Muscle layer of duodenum (tissue), 2 donors: ENCODE results near the gene SLC44A5.
"Not testable (repeated sequence)": the region's sequence is repeated elsewhere in the genome, so short reads cannot be mapped to it uniquely, and the experiment has no call there.

Experiments
- H3K27ac ChIP-seq: one replicate; pipeline ENCODE4 v1.7.0; 2013; ENCODE audit warnings: mild to moderate bottlenecking, low read length
- H3K27me3 ChIP-seq: one replicate; pipeline ENCODE4 v1.7.0; 2013; ENCODE audit warnings: low read depth, mild to moderate bottlenecking, control low read depth, low read length
- H3K36me3 ChIP-seq, 2 donors: one replicate each; pipeline ENCODE4 v1.7.0; 2013; ENCODE audit warnings: low read length in 2 of 2, control low read depth in 1 of 2, mild to moderate bottlenecking in 1 of 2; ENCODE audit not compliant: insufficient read depth in 2 of 2, control insufficient read depth in 1 of 2
- H3K4me1 ChIP-seq, 2 donors: one replicate each; pipeline ENCODE4 v1.7.0; 2013; ENCODE audit warnings: low read length in 2 of 2, mild to moderate bottlenecking in 2 of 2, control low read depth in 1 of 2, moderate library complexity in 1 of 2; ENCODE audit not compliant: insufficient read depth in 2 of 2, control insufficient read depth in 1 of 2
- H3K4me3 ChIP-seq, 2 donors: one replicate each; pipeline ENCODE4 v1.7.0; 2013; ENCODE audit warnings: low read length in 2 of 2, low read depth in 1 of 2, mild to moderate bottlenecking in 1 of 2
- H3K9me3 ChIP-seq, 2 donors: one replicate each; pipeline ENCODE4 v1.7.0; 2013; ENCODE audit warnings: low read length in 2 of 2, control low read depth in 1 of 2, mild to moderate bottlenecking in 1 of 2; ENCODE audit not compliant: control insufficient read depth in 1 of 2
- donor health status: healthy.

Gene SLC44A5

DNA sequence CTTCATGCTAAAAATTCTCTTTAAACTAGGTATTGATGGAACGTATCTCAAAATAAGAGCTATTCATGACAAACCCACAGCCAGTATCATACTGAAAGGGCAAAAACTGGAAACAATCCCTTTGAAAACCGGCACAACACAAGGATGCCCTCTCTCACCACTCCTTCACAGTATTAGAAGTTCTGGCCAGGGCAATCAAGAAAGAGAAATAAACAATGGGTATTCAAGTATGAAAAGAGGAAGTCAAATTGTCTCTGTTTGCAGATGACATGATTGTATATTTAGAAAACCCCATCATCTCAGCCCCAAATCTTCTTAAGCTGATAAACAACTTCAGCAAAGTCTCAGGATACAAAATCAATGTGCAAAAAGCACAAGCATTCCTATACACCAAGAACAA lies 349.0 kb downstream of the SLC44A5 start:
- H3K27ac ChIP-seq, H3K27me3 ChIP-seq, H3K4me1 ChIP-seq: not testable (repeated sequence)

DNA sequence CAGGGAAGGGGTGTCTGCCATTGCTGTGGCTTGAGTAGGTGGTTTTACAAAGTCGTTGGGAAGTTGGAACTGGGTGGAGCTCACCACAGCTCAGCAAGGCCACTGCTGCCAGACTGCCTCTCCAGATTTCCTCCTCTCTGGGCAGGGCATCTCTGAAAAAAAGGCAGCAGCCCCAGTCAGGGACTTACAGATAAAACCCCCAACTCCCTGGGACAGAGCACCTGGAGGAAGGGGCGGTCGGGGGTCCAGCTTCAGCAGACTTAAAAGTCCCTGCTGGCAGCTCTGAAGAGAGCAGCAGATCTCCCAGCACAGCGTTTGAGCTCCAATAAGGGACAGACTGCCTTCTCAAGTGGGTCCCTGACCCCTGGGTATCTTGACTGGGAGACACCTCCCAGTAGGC lies 352.6 kb downstream of the SLC44A5 start:
- Histone ChIP-seq H3K27ac (no peak overlapping the region), H3K27me3 (no peaks in the 10 kb centered on the region), H3K4me1 (no peaks in the 10 kb centered on the region), H3K36me3 (no peaks in the 10 kb centered on the region), H3K4me3 (no peak overlapping the region), H3K9me3 (no peaks in the 10 kb centered on the region)

More for the DNA sequence above, 349.0 kb downstream of the SLC44A5 start:
- H3K36me3 ChIP-seq, H3K9me3 ChIP-seq, H3K4me3 ChIP-seq: not testable (repeated sequence)

DNA sequence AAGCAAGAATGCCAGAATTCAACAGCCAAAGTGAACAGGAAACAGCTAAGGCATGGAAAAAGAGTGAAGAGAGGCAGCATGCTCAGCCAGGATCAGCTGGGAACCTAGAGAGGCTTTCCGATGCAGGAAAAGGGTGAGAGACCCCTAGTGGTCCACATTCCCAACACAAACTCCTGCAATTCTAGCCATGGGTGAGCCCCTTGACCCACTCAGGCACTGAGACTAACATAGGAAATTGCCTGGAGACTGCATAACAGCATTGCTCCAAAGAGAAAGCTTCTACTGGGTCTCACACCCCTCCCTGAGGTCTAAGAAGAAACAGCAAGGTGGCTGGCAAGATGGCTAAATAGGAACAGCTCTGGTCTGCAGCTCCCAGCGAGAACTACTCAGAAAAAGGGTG lies 353.5 kb downstream of the SLC44A5 start:
- H3K9me3 ChIP-seq, result no peaks in the 10 kb centered on the region
- no peaks in the 10 kb centered on the region for H3K4me1 ChIP-seq
- no peaks in the 10 kb centered on the region for H3K36me3 ChIP-seq
- H3K27me3 ChIP-seq, result no peaks in the 10 kb centered on the region
- no peak overlapping the region for H3K27ac ChIP-seq
- H3K4me3 ChIP-seq, result no peak overlapping the region

DNA sequence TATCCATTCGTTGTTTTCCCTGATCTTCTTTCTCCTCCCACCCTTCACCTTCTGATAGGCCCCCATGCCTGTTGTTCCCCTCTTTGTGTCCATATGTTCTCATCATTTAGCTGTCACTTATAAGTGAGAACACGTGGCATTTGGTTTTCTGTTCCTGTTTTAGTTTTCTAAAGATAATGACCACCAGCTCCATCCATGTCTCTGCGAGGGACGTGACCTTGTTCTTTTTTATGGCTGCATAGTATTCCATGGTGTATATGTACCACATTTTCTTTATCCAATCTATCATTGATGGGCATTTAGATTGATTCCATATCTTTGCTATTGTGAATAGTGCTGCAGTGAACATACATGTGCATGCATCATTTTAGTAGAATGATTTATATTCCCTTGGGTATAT lies 360.8 kb downstream of the SLC44A5 start:
- not testable (repeated sequence) for H3K9me3 ChIP-seq, H3K36me3 ChIP-seq, H3K4me1 ChIP-seq, H3K27me3 ChIP-seq, H3K4me3 ChIP-seq, H3K27ac ChIP-seq

DNA sequence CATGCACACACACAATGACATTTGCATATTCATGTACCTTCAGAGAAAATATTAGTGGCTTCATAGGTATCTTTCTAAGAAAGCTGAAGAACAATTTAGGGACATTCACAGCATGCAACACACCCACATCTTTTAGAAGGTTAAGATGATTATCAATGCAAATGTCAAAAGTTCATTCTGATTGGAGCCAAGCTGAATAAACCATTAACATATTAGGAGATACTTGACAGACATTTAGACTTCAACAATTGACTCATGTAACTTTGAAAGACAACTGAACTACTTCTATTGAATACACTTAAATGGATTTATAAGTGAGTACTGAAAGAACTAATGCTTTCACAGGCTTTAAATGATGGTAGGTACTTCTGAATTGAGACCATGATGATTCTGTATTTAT lies 365.7 kb downstream of the SLC44A5 start:
- Histone ChIP-seq H3K4me1 (no peaks in the 10 kb centered on the region), H3K36me3 (no peaks in the 10 kb centered on the region), H3K27ac (no peak overlapping the region), H3K27me3 (no peaks in the 10 kb centered on the region), H3K9me3 (no peaks in the 10 kb centered on the region), H3K4me3 (no peak overlapping the region)

DNA sequence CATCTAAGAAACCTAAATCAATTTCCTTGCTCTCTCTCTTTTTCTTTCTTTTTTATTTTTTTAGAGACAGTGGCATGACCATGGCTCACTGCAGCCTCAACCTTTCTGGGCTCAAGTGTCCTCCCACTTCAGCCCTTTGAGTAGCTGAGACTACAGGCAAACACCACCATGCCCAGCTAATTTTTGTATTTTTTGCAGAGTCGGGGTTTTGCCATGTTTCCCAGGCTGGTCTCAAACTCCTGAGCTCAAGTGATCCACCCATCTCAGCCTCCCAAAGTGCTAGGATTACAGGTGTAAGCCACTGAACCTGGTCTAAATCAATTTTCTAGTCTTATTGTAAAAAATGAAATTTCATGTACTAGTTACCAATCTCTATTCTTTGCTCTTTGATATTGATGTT lies 367.8 kb downstream of the SLC44A5 start:
- H3K4me3 ChIP-seq, result no peak overlapping the region
- H3K27ac ChIP-seq, result no peak overlapping the region
- no peaks in the 10 kb centered on the region for H3K36me3 ChIP-seq
- no peaks in the 10 kb centered on the region for H3K27me3 ChIP-seq
- no peaks in the 10 kb centered on the region for H3K9me3 ChIP-seq
- no peaks in the 10 kb centered on the region for H3K4me1 ChIP-seq

DNA sequence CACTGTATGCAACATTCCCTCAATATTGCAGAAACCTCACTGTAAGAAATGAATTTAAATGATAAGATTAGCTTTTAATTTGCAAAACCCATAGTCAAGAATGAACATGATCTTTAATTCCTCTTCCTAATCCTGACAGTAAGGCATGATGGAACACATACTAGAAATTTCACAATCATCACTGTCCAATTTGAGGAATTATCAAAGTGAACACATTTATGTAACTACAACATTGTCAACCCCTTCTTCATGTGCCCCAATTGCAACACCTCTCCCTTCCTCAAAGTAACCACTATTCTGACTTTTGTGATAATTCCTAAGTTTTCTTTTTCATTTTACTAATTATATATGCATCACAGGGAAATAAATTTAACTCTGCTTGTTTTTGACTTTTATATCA lies 373.6 kb downstream of the SLC44A5 start:
- Histone ChIP-seq H3K4me3 (no peak overlapping the region), H3K9me3 (no peaks in the 10 kb centered on the region), H3K4me1 (no peaks in the 10 kb centered on the region)

DNA sequence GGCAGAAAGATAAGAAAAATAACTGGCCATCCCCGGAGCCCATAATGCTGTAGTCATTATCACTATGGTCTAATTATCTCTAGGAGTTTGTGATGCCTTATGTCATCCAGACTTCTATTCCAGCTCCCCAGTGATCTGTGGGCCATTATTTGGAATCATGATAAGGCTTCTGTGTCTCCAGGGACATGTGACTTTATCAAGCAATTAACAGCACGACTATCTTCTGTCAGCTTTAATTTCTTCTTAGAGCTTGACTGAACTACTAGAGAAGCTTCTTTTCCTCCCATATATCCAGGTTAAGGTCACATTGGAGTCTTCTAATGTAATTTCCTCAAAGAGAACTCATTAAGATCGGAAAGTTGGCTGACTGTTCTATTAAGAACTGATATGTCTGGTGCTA lies 376.4 kb downstream of the SLC44A5 start:
- H3K9me3 ChIP-seq, result no peaks in the 10 kb centered on the region
- no peaks in the 10 kb centered on the region for H3K27me3 ChIP-seq
- no peak overlapping the region for H3K27ac ChIP-seq
- no peaks in the 10 kb centered on the region for H3K4me1 ChIP-seq
- H3K36me3 ChIP-seq, result no peaks in the 10 kb centered on the region
- no peak overlapping the region for H3K4me3 ChIP-seq

More for the DNA sequence above, 373.6 kb downstream of the SLC44A5 start:
- Histone ChIP-seq H3K27ac (no peak overlapping the region), H3K27me3 (no peaks in the 10 kb centered on the region), H3K36me3 (no peaks in the 10 kb centered on the region)

DNA sequence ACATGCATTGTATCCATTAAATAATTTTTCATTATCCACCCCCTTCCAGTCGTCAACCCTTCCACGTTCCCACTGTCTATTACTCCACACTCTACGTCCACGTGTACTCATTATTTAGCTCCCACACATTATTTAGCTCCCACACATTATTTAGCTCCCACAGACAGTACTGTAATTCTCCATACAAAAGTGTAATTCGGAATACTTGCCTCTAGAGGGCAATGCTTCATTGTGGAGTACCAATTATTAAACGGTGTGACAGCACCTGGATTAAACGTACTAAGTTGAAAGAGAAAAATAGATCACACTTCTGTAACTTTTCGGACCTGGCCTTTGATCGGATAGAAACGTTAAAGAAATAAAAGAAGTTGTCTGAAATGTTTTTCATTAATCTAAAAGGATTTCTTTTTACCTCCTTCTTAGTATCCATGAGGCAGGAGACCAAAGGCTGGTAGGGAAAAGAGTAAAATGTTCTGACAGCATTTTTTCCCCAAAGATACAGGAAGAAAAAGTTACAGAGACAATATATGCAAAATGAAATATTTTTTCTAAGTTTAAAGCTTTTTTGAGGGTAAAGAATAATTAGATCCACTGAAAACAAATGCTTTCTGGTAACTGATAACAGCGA lies 377.5 kb downstream of the SLC44A5 start:
- no peaks in the 10 kb centered on the region for H3K9me3 ChIP-seq
- no peaks in the 10 kb centered on the region for H3K36me3 ChIP-seq
- no peaks in the 10 kb centered on the region for H3K27me3 ChIP-seq
- no peak overlapping the region for H3K27ac ChIP-seq
- H3K4me1 ChIP-seq, result no peaks in the 10 kb centered on the region
- H3K4me3 ChIP-seq, result no peak overlapping the region

DNA sequence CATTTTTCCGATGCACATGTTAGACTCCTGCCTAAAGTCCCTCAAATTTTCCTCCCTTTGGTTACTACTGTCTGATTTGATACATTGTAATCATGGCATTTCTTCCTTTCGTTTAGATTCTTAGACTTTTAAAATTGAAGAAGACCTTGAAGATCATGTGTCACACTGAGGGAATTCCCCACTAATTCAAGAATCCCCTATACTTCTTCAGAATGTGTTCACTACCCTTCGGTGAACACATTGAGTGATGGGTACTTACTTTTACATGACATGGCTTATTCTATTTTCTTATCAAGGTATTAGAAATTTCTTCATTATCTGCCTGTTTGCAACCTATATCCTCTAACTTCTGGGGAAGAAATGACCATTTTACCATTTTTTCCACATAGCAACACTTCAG lies 390.8 kb downstream of the SLC44A5 start:
- Histone ChIP-seq H3K4me3 (no peak overlapping the region), H3K4me1 (no peaks in the 10 kb centered on the region), H3K27ac (no peak overlapping the region), H3K36me3 (no peaks in the 10 kb centered on the region), H3K27me3 (no peaks in the 10 kb centered on the region), H3K9me3 (no peaks in the 10 kb centered on the region)

DNA sequence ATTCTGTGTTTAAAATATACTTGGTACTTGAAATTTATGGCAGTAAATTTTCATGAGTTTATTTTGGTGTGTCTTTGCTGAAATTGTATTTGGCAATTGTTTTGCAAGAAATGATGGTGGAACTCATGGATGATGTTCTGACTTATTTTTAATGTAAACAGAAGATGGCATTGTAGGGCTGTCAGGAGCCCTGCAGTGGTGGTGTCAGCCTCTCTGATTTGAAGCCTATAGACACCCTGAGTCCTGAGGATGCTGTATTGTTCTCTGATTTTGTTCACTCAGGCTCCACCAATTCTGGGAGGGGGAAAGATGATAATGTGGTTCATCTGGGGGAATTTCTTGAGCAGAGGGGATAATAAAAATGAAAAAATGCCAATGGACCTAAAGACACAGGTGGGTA lies 396.9 kb downstream of the SLC44A5 start:
- Histone ChIP-seq H3K9me3 (no peaks in the 10 kb centered on the region), H3K4me3 (no peak overlapping the region), H3K36me3 (no peaks in the 10 kb centered on the region), H3K27me3 (no peaks in the 10 kb centered on the region), H3K27ac (no peak overlapping the region), H3K4me1 (no peaks in the 10 kb centered on the region)

DNA sequence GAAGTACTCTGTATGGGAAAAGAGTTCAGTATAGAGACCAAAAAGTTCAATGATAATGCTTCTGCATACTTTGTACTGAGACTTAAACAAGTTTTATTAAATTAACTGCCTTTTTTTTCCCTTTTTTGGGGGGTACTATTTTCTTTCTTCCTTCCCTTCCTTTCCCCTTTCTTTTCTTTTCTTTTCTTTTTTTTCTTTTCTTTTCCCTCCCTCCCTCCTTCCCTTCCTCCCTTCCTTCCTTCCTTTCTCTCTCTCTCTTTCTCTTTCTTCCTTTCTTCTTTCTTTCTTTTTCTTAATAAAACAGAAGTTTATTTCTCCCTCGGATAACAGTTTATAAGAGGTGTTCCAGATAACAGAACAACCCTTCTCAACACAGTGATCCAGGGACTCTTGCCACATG lies 399.3 kb downstream of the SLC44A5 start:
- Histone ChIP-seq H3K4me3 (no peak overlapping the region), H3K4me1 (no peaks in the 10 kb centered on the region), H3K9me3 (no peaks in the 10 kb centered on the region), H3K27ac (no peak overlapping the region), H3K36me3 (no peaks in the 10 kb centered on the region), H3K27me3 (no peaks in the 10 kb centered on the region)
